ENCODE data around the gene RNF186. TPM values are rescaled to one million over a fixed set of nuclear protein-coding genes. Genes with fewer than 3 reads are reported as not detected.

The RNF186 gene
- total RNA-seq, 5 donors from 2014 or later (not counting 1 experiment from before 2014, with no cell fraction given) = not detected

GRCh38 chr1:19831441-19831840 is 16.4 kb upstream of the RNF186 start:
- POLR2A ChIA-PET = no interaction called here
- H3K9me3 Mint-ChIP-seq = no peaks in the 10 kb centered on the region
- CTCF ChIA-PET = interaction anchor here in 1 of 2 donors (0.5 kb wide), 1 partner anchor 322 kb away, joined by 3 read pairs; no protein-coding TSS in a partner anchor
- peaks cover 4% of the 10 kb centered on the region for H3K36me3 Mint-ChIP-seq
- Histone ChIP-seq H3K4me3 (ENCODE audit: control insufficient read depth in 1 of 2, extremely low read depth in 1 of 2, low read length in 1 of 2) (no peak overlapping the region), H3K27me3 (replicated peaks in 1 of 2; ENCODE audit: control insufficient read depth in 2 of 2, extremely low read depth in 1 of 2, insufficient read depth in 2 of 2, low read length in 1 of 2) (peaks cover 0 to 16% of the 10 kb centered on the region in 2 experiments), H3K4me1 (ENCODE audit: control insufficient read depth in 1 of 2, extremely low read depth in 1 of 2, insufficient read depth in 2 of 2, low read length in 2 of 2) (no peaks in the 10 kb centered on the region), H3K9me3 (no peaks in the 10 kb centered on the region), H3K27ac (ENCODE audit: low read length) (no peak overlapping the region), H3K36me3 (ENCODE audit: control insufficient read depth in 2 of 2, extremely low read depth in 1 of 2, insufficient read depth in 1 of 2, low read length in 1 of 2) (no peaks in the 10 kb centered on the region)
- H3K4me3 Mint-ChIP-seq = no peak overlapping the region
- no CpG with 5 or more reads among the region's 3 CpGs for WGBS (ENCODE audit: insufficient coverage)
- ATAC-seq (replicated peaks in 1 of 4) (no peak), DNase-seq (no peak)
- no peak overlapping the region for H3K27ac Mint-ChIP-seq
- H3K27me3 Mint-ChIP-seq = peaks cover 38 to 63% of the 10 kb centered on the region in 2 donors
- H3K4me1 Mint-ChIP-seq = no peaks in the 10 kb centered on the region

DNA sequence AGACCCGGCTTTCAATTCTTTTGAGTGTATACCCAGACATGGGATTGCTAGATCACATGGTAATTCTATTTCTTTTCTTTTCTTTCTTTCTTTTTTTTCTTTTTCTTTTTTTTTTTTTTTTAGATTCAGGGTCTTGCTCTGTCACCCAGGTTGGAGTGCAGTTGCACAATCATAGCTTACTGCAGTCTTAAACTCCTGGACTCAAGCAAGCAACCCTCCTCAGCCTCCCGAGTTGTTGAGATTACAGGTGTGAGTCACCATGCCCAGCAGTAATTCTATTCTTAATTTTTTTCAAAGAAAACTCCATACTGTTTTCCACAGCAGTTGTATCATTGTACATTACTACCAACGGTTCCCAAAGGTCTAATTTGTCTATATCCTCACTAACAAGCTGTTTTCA is 13.5 kb upstream of the RNF186 start:
- Mint-ChIP-seq H3K4me3 (no peak overlapping the region), H3K9me3 (no peaks in the 10 kb centered on the region), H3K36me3 (peaks cover 4% of the 10 kb centered on the region), H3K27me3 (peaks cover 29 to 56% of the 10 kb centered on the region in 2 donors), H3K4me1 (peaks cover 0 to 7% (median 3%) of the 10 kb centered on the region in 3 donors), H3K27ac (no peak overlapping the region)
- POLR2A ChIA-PET = no interaction called here
- DNase-seq (no peak), ATAC-seq (replicated peaks in 1 of 4) (no peak)
- WGBS (ENCODE audit: insufficient coverage) = no CpG with 5 or more reads among the region's 3 CpGs
- no peaks in the 10 kb centered on the region for H3K4me1 ChIP-seq (ENCODE audit: control insufficient read depth in 1 of 2, extremely low read depth in 1 of 2, insufficient read depth in 2 of 2, low read length in 2 of 2)
- H3K4me3 ChIP-seq (ENCODE audit: control insufficient read depth in 1 of 2, extremely low read depth in 1 of 2, low read length in 1 of 2) = no peak overlapping the region
- H3K27ac ChIP-seq (ENCODE audit: low read length) = no peak overlapping the region
- H3K27me3 ChIP-seq (replicated peaks in 1 of 2; ENCODE audit: control insufficient read depth in 2 of 2, extremely low read depth in 1 of 2, insufficient read depth in 2 of 2, low read length in 1 of 2) = peaks cover 0 to 10% of the 10 kb centered on the region in 2 experiments
- no peaks in the 10 kb centered on the region for H3K36me3 ChIP-seq (ENCODE audit: control insufficient read depth in 2 of 2, extremely low read depth in 1 of 2, insufficient read depth in 1 of 2, low read length in 1 of 2)
- no peaks in the 10 kb centered on the region for H3K9me3 ChIP-seq
- CTCF ChIA-PET = no interaction called here

DNA sequence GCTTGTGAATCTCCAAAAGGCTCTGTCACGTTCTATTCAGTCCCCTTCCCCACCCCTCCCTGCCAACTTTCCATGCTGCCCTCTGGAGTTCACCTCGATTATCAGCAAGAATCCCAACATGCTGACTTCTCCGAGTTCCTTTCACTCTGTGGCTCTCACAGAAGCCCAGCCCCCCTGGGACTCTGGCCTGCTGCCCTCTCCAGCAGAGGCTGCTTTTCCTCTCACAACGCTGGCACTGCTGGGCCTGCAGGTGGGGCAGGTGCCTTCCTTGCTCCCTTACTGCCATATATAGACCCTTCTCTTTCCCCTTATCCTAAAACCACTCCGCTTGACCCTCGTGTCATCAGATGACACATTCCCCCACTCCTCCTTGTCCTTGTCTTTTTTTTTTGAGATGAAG is 10.2 kb upstream of the RNF186 start:
- H3K4me3 ChIP-seq (ENCODE audit: control insufficient read depth in 1 of 2, extremely low read depth in 1 of 2, low read length in 1 of 2) = no peak overlapping the region
- DNase-seq = no peak
- Mint-ChIP-seq H3K4me3 (no peak overlapping the region), H3K4me1 (peaks cover 0 to 7% (median 3%) of the 10 kb centered on the region in 3 donors), H3K9me3 (no peaks in the 10 kb centered on the region), H3K27me3 (peaks cover 22 to 29% of the 10 kb centered on the region in 2 donors), H3K36me3 (no peaks in the 10 kb centered on the region), H3K27ac (no peak overlapping the region)
- H3K9me3 ChIP-seq = no peaks in the 10 kb centered on the region
- no peaks in the 10 kb centered on the region for H3K36me3 ChIP-seq (ENCODE audit: control insufficient read depth in 2 of 2, extremely low read depth in 1 of 2, insufficient read depth in 1 of 2, low read length in 1 of 2)
- no peaks in the 10 kb centered on the region for H3K4me1 ChIP-seq (ENCODE audit: control insufficient read depth in 1 of 2, extremely low read depth in 1 of 2, insufficient read depth in 2 of 2, low read length in 2 of 2)
- peaks cover 0 to 6% of the 10 kb centered on the region in 2 experiments for H3K27me3 ChIP-seq (replicated peaks in 1 of 2; ENCODE audit: control insufficient read depth in 2 of 2, extremely low read depth in 1 of 2, insufficient read depth in 2 of 2, low read length in 1 of 2)
- no peak for ATAC-seq (replicated peaks in 1 of 4)
- WGBS (ENCODE audit: insufficient coverage) = 34% methylated on average over 6 of the region's 6 CpGs
- no peak overlapping the region for H3K27ac ChIP-seq (ENCODE audit: low read length)
- CTCF ChIA-PET = no interaction called here
- POLR2A ChIA-PET = no interaction called here

GRCh38 chr1:19824541-19824940 is 9.5 kb upstream of the RNF186 start:
- H3K27me3 Mint-ChIP-seq = peaks cover 17 to 24% of the 10 kb centered on the region in 2 donors
- Histone ChIP-seq H3K36me3 (ENCODE audit: control insufficient read depth in 2 of 2, extremely low read depth in 1 of 2, insufficient read depth in 1 of 2, low read length in 1 of 2) (no peaks in the 10 kb centered on the region), H3K27me3 (replicated peaks in 1 of 2; ENCODE audit: control insufficient read depth in 2 of 2, extremely low read depth in 1 of 2, insufficient read depth in 2 of 2, low read length in 1 of 2) (peaks cover 0 to under 1% of the 10 kb centered on the region in 2 experiments), H3K27ac (ENCODE audit: low read length) (no peak overlapping the region), H3K4me3 (ENCODE audit: control insufficient read depth in 1 of 2, extremely low read depth in 1 of 2, low read length in 1 of 2) (no peak overlapping the region), H3K4me1 (ENCODE audit: control insufficient read depth in 1 of 2, extremely low read depth in 1 of 2, insufficient read depth in 2 of 2, low read length in 2 of 2) (no peaks in the 10 kb centered on the region), H3K9me3 (no peaks in the 10 kb centered on the region)
- ATAC-seq (replicated peaks in 1 of 4) (no peak), DNase-seq (no peak)
- ChIA-PET CTCF (no interaction called here), POLR2A (no interaction called here)
- no peaks in the 10 kb centered on the region for H3K9me3 Mint-ChIP-seq
- peaks cover 0 to 7% (median 3%) of the 10 kb centered on the region in 3 donors for H3K4me1 Mint-ChIP-seq
- H3K27ac Mint-ChIP-seq = no peak overlapping the region
- no peak overlapping the region for H3K4me3 Mint-ChIP-seq
- WGBS (ENCODE audit: insufficient coverage) = 50% methylated on average over 1 of the region's 4 CpGs
- H3K36me3 Mint-ChIP-seq = no peaks in the 10 kb centered on the region

DNA sequence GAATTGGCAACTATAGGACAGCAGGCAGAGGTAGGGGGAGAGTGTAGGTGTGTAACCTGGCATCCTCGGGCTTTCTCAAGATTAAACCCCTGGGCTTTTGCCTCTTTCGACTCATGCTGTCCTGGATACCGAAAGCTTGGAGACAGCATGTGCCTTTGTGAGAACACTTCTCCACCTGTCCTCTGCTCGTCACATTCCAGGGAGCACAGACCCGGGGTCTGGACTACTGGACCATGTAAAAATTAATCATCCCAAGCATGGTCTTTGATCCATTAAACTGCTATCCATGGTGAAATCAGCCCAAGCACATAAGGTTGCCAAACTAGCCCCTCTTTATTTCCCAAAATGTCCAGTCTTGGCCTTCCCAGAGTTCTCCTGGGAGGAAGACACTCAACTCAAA is 9.0 kb upstream of the RNF186 start:
- DNase-seq = no peak
- Mint-ChIP-seq H3K4me3 (no peak overlapping the region), H3K9me3 (no peaks in the 10 kb centered on the region), H3K4me1 (peaks cover 0 to 7% (median 3%) of the 10 kb centered on the region in 3 donors), H3K27ac (no peak overlapping the region), H3K27me3 (peaks cover 12 to 26% of the 10 kb centered on the region in 2 donors), H3K36me3 (no peaks in the 10 kb centered on the region)
- no peaks in the 10 kb centered on the region for H3K36me3 ChIP-seq (ENCODE audit: control insufficient read depth in 2 of 2, extremely low read depth in 1 of 2, insufficient read depth in 1 of 2, low read length in 1 of 2)
- H3K9me3 ChIP-seq = no peaks in the 10 kb centered on the region
- H3K27me3 ChIP-seq (replicated peaks in 1 of 2; ENCODE audit: control insufficient read depth in 2 of 2, extremely low read depth in 1 of 2, insufficient read depth in 2 of 2, low read length in 1 of 2) = no peaks in the 10 kb centered on the region
- WGBS (ENCODE audit: insufficient coverage) = 79% methylated on average over 2 of the region's 5 CpGs
- CTCF ChIA-PET = no interaction called here
- no peaks in the 10 kb centered on the region for H3K4me1 ChIP-seq (ENCODE audit: control insufficient read depth in 1 of 2, extremely low read depth in 1 of 2, insufficient read depth in 2 of 2, low read length in 2 of 2)
- POLR2A ChIA-PET = no interaction called here
- no peak for ATAC-seq (replicated peaks in 1 of 4)
- H3K4me3 ChIP-seq (ENCODE audit: control insufficient read depth in 1 of 2, extremely low read depth in 1 of 2, low read length in 1 of 2) = no peak overlapping the region
- no peak overlapping the region for H3K27ac ChIP-seq (ENCODE audit: low read length)

GRCh38 chr1:19819701-19820100 is 4.6 kb upstream of the RNF186 start:
- Mint-ChIP-seq H3K36me3 (no peaks in the 10 kb centered on the region), H3K27ac (no peak overlapping the region), H3K27me3 (peaks cover 5 to 6% of the 10 kb centered on the region in 2 donors), H3K4me1 (peaks cover 0 to 3% (median 0%) of the 10 kb centered on the region in 3 donors), H3K4me3 (no peak overlapping the region), H3K9me3 (no peaks in the 10 kb centered on the region)
- DNase-seq (no peak), ATAC-seq (replicated peaks in 1 of 4) (no peak)
- ChIA-PET POLR2A (no interaction called here), CTCF (interaction anchor here in 1 of 2 donors (0.5 kb wide), 1 partner anchor 38 kb away, joined by 6 read pairs; no protein-coding TSS in a partner anchor)
- H3K27ac ChIP-seq (ENCODE audit: low read length) = no peak overlapping the region
- H3K27me3 ChIP-seq (replicated peaks in 1 of 2; ENCODE audit: control insufficient read depth in 2 of 2, extremely low read depth in 1 of 2, insufficient read depth in 2 of 2, low read length in 1 of 2) = peaks cover 0 to under 1% of the 10 kb centered on the region in 2 experiments
- H3K4me3 ChIP-seq (ENCODE audit: control insufficient read depth in 1 of 2, extremely low read depth in 1 of 2, low read length in 1 of 2) = no peak overlapping the region
- H3K4me1 ChIP-seq (ENCODE audit: control insufficient read depth in 1 of 2, extremely low read depth in 1 of 2, insufficient read depth in 2 of 2, low read length in 2 of 2) = no peaks in the 10 kb centered on the region
- H3K36me3 ChIP-seq (ENCODE audit: control insufficient read depth in 2 of 2, extremely low read depth in 1 of 2, insufficient read depth in 1 of 2, low read length in 1 of 2) = no peaks in the 10 kb centered on the region
- H3K9me3 ChIP-seq = no peaks in the 10 kb centered on the region
- 83% methylated on average over 3 of the region's 5 CpGs for WGBS (ENCODE audit: insufficient coverage)

DNA sequence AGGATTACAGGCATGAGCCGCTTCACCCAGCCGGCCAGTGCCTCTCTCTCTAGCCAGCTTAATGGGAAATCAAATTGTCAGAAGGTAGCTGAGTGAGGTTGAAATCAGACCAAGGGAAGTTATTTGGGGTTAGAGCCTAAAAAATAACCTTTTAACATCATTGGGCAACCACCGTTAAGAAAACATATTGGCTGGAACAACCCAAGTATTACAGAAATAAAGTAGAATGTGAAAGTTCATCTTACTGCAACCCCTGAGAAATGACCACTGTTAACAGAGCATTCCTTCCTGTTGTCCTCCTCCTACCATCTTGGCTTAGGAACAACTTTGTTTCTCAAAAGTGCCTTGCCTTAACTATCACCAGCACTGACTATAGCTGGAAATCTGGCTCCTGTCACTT is 3.2 kb upstream of the RNF186 start:
- H3K9me3 Mint-ChIP-seq = no peaks in the 10 kb centered on the region
- DNase-seq (no peak), ATAC-seq (replicated peaks in 1 of 4) (no peak)
- H3K27ac ChIP-seq (ENCODE audit: low read length) = no peak overlapping the region
- POLR2A ChIA-PET = no interaction called here
- H3K27me3 Mint-ChIP-seq = peaks cover 5 to 12% of the 10 kb centered on the region in 2 donors
- H3K27ac Mint-ChIP-seq = no peak overlapping the region
- H3K9me3 ChIP-seq = no peaks in the 10 kb centered on the region
- no peaks in the 10 kb centered on the region for H3K36me3 ChIP-seq (ENCODE audit: control insufficient read depth in 2 of 2, extremely low read depth in 1 of 2, insufficient read depth in 1 of 2, low read length in 1 of 2)
- no peaks in the 10 kb centered on the region for H3K4me1 ChIP-seq (ENCODE audit: control insufficient read depth in 1 of 2, extremely low read depth in 1 of 2, insufficient read depth in 2 of 2, low read length in 2 of 2)
- H3K27me3 ChIP-seq (replicated peaks in 1 of 2; ENCODE audit: control insufficient read depth in 2 of 2, extremely low read depth in 1 of 2, insufficient read depth in 2 of 2, low read length in 1 of 2) = peaks cover 0 to 7% of the 10 kb centered on the region in 2 experiments
- no peak overlapping the region for H3K4me3 ChIP-seq (ENCODE audit: control insufficient read depth in 1 of 2, extremely low read depth in 1 of 2, low read length in 1 of 2)
- H3K36me3 Mint-ChIP-seq = no peaks in the 10 kb centered on the region
- no peak overlapping the region for H3K4me3 Mint-ChIP-seq
- WGBS (ENCODE audit: insufficient coverage) = no CpG with 5 or more reads among the region's 3 CpGs
- CTCF ChIA-PET = no interaction called here
- H3K4me1 Mint-ChIP-seq = no peaks in the 10 kb centered on the region
